Hematopoietic multipotent progenitor cell treated with erythropoietin and hydrocortisone succinate and interleukin-3 and kit ligand, for 15 days (in vitro differentiated cells): ENCODE measurements around the gene RNU4-1.
A peak's percentile ranks its signal among the peaks of the same experiment; 100 is the strongest.
"Not testable (repeated sequence)": the region's sequence is repeated elsewhere in the genome, so short reads cannot be mapped to it uniquely, and the experiment has no call there.

Experiments
- DNase-seq: peaks from one replicate; pipeline ENCODE4 v3.0.0-alpha.2; 2015; ENCODE audit warnings: low spot score

The RNU4-1 gene

DNA sequence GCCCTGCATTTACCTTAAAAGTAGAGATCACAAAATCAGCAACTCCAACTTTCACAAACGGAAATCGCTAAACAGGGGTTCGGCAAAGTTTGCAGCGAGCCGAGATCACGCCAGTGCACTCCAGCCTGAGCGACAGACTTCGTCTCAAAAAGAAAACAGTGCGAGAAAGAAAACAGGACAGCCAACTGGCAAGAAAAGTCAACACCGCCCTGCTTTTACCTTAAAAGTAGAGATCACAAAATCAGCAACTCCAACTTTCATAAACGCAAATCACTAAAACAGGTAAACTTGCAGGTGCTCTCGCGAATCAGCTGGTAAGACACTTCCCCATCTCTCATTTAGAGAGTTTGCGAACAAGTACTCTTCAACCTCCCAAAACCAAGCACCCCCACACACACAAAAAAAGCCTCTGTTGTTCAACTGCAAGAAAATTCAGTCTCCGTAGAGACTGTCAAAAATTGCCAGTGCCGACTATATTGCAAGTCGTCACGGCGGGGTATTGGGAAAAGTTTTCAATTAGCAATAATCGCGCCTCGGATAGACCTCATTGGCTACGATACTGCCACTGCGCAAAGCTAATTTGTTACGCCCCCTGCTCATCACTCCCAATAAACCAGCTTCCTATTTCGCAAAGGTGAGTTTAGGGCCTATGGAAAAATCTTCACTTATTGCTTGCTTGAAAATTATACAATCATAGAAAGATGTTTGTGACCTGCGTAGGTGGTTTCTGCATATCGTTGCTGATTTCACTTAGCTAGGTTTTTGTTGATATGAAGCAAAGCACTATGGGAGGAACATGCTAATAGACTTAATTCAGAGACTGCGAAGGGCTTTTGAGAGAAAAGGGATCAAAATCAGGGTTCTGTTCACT lies at the start of gene RNU4-1:
Gene RNU4-1 (minus strand): TSS at position 577 of the 871 bp plus-strand sequence.
- DNase-seq = peak; percentile 78

GRCh38 chr12:120342175-120343038 lies 49.4 kb upstream of the RNU4-1 start:
- DNase-seq = no peak

GRCh38 chr12:120339256-120339655 lies 46.2 kb upstream of the RNU4-1 start:
- DNase-seq = no peak

- no peak for DNase-seq
Observed at GRCh38 chr12:120337730-120338129, 44.7 kb upstream of the RNU4-1 start.

DNA sequence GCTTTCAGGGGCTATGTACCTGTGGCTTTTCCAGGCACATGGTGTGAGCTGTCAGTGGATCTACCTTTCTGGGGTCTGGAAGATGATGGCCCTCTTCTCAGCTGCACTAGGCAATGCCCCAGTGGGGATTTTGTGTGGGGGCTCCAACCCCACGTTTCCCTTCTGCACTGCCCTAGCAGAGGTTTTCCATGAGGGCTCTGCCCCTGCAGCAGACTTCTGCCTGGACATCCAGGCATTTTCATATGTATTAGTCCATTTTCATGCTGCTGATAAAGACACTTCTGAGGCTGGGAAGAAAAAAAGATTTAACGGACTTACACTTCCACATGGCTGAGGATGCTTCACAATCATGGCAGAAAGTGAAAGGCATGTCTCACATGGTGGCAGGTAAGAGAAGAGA lies 43.4 kb upstream of the RNU4-1 start:
- DNase-seq = not testable (repeated sequence)

- peak; percentile 6 for DNase-seq
Observed at GRCh38 chr12:120335447-120335846, 42.4 kb upstream of the RNU4-1 start.

DNA sequence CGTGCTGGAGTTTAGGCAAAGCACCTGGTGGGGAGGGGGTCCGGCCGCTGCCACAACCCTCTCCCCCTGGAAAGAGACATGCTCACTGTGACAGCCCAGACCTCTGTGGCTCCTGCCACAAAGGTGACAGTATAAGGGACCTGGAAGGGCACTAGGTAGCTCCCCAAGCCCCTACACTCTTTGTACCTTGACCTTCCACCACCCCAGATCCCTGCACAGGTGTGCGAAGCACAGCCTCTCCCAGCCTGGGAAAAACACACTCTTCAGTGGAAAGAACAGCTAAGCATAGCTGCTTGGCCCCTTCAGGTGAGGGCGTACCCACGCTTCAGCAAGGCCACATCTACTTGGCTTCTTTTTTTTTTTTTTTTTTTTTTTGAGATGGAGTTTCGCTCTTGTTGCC lies 39.5 kb upstream of the RNU4-1 start:
- no peak for DNase-seq

DNA sequence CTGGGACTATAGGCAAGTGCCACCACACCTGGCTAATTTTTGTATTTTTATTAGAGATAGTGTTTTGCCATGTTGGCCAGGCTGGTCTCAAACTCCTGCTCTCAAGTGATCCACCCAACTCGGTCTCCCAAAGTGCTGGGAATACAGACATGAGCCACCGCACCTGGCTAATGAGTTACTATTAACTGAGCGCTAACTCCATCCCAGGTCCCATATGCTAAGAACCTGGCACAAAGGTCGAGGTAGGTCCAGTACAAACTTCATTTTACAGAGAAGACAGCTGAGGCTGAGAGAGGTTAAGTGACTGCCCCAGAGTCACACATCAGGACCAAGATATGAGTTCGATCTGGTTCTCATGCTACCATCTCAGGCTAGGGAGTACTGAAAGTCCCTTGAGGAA lies 39.0 kb upstream of the RNU4-1 start:
- no peak for DNase-seq

DNA sequence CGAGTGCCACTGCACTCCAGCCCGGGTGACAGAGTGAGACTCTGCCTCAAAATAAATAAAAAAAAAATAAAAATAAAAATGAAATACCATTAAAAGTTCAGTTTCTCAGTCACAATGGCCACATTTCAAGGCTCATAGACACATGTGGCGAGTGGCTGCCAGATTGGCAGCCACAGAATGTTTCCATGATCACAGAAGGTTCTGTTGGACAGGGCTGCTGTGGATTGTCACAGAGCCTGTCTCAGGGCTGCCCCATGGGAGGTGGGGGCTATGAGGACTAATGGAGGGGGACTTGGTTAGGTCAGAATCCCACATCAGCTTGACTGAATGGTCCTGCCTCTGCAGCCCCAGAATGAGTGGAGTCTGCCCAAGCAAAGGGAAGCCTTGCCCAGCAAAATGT lies 38.4 kb upstream of the RNU4-1 start:
- no peak for DNase-seq

DNA sequence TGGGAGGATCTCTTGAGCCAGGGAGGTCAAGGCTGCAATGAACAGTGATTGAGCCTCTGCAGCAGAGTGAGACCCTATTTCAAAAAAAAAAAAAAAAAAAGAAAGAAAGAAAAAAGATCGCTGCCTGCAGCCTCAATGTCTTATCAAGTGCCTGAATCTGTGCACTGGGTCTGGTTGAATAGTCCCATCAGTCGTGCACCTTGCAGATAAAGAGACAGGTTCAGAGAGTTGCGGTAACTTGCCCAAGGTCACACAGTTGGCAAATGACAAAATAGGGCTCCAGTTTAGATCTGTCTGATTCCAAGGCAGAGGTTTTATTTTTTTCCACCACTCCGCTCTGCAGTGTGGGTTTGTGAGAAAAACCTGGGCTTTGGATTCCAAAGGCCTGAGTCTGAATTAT lies 35.2 kb upstream of the RNU4-1 start:
- no peak for DNase-seq

DNA sequence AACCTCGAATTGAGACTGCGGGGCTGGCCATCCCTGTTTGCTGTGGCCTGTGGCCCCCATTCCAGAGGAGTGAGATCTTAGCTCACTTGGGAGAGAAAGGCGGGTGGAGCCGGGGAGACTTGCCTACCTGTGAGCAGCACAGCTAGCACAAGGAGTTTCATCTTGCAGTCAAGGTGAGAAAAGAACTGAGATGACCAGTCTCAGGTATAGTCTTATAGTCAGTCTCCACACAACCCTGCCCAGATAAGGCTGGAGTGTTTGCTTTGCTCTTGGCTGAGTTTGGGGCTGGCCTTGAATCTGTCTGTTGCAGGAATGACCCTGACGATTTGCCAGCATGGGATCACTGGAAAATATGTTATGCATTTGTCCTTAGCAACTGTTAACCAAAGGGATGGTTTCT lies 34.6 kb upstream of the RNU4-1 start, which contains the start of gene PLA2G1B:
Gene PLA2G1B (minus strand): TSS at position 187 of the 400 bp plus-strand sequence. CDS start 26 bp downstream, at position 161.
- no peak for DNase-seq

DNA sequence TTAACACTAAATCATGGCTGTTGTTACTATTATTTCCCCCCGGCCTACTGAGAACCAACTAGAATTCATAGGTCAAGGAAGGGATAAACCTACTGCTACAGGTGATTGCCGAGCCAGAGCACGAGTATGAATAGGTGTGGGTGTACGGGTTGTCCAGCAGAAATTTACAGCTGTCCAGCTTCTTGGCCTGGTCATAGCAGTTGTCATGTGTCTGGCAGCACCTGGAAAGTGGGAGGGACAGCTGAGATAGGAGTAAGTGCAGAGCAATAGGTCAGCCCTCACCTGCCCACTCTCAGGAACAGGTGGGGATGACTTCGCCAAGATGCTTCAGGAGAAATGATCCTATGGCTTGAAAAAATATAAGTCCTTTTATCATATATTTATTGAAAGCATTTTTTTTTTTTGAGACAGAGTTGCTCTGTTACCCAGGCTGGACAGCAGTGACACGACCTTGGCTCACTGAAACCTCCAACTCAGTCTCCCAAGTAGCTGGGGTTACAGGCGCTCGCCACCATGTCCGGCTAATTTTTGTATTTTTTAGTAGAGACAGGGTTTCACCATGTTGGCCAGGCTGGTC lies 31.9 kb upstream of the RNU4-1 start:
- DNase-seq = no peak

DNA sequence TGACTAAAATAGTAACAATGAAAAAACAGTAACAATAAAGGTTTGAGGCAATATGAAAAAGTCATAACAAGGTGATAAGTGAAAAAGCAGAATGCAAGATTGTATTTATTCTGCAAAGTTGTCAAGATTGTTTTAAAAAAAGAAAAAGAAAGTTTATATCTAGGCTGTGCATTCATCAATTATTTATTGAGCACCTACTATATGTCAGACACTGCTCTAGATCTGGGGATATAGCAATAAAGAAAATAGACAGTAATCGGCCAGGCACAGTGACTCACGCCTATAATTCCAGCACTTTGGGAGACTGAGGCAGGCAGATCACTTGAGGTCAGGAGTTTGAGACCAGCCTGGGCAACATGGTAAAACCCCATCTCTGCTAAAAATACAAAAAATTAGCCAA lies 30.7 kb upstream of the RNU4-1 start:
- DNase-seq = no peak

- DNase-seq = no peak
Observed at GRCh38 chr12:120321382-120322202, 28.6 kb upstream of the RNU4-1 start.

GRCh38 chr12:120317224-120318105 lies 24.4 kb upstream of the RNU4-1 start:
- DNase-seq = peak; percentile 98

- no peak for DNase-seq
Observed at GRCh38 chr12:120316798-120317223, 23.8 kb upstream of the RNU4-1 start.

DNA sequence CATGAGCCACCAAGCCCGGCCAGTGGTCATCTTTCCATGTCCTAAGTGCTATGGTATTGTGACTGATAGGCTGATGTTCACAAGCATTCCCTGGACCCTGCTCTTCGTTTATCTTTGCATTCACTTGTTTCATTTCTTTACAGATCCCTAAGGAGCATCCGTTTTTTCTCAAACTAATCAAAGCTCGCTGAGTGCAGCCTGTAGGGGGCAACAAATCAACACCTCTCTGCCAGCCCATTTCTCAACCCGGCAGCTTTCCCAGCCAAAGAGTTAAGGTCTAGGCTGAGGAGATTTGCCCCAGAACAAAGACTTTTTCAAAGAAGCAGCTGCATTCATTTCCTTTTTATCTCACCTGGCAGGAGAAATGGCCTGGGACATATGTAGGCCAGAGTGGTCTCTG lies 21.2 kb upstream of the RNU4-1 start:
- no peak for DNase-seq

DNA sequence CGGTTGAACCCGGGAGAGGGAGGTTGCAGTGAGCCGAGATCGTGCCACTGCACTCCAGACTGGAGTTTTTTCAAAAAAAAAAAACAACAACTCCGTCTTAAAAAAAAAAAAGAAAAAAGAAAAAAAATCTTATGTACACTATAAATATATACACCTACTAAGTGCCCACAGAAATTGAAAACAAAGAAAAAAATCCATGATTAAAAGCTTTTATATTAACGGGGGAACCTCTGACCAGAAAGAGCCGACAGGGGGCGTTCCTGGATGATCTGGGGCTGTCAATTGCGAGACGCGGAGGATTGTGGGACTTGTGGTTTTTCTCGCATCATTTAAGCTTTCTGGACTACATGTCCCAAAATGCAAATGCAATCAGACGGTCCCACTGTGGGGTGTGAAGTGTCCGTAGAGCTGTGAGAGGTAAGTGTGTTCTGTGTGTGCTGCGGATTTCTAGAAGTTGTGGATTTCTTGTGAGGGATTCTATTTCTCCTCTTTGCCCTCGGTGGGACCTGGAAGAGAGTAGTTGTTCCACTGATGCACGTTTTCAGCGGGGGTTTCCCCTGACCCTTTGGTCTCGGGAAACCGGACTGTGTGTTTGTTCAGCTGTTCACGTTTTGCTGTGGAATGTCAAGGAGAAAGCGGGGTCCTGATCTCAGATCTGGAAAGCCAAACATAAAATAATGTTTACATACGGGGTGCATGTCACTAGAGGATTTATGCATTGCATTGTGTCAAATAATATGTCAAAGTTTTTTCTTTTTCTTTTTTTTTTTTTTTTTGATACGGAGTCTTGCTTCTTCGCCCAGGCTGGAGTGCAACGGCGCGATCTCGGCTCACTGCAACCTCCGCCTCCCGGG lies 9.2 kb upstream of the RNU4-1 start, which contains the start of gene SIRT4:
Gene SIRT4 (plus strand): TSS at position 360 of the 854 bp plus-strand sequence. CDS start 1,241 bp downstream, outside the sequence.
- peak; percentile 96 for DNase-seq

DNA sequence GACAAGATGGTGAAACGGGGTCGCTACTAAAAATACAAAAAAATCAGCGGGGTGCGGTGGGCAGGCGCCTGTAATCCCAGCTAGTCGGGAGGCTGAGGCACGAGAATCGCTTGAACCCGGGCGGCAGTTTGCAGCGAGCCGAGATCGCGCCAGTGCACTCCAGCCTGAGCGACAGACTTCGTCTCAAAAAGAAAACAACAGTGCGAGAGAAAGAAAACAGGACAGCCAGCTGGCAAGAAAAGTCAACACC lies 701 bp downstream of the RNU4-1 start:
- no peak for DNase-seq
